Peyer's patch (tissue), 4 donors: ENCODE results near the gene ATP9B. TPM values are rescaled to one million over a fixed set of nuclear protein-coding genes. Genes with fewer than 3 reads are reported as not detected.

Source experiments
- DNase-seq, 3 donors: peaks; one replicate each; pipeline ENCODE4 v3.0.0-alpha.2; 2017 to 2019
- H3K27ac ChIP-seq, 4 donors: fragments of 200-600 bp; sonication (generic); one replicate each; pipeline ENCODE4 v1.5.1; 2016 to 2019
- H3K27me3 ChIP-seq, 2 donors: fragments of 200-600 bp; sonication (generic); one replicate each; pipeline ENCODE4 v1.5.1; 2019
- H3K36me3 ChIP-seq, 3 donors: fragments of 200-600 bp; sonication (generic); one replicate each; pipeline ENCODE4 v1.5.1; 2016 to 2019
- H3K4me1 ChIP-seq, 4 donors: fragments of 200-600 bp; sonication (generic); one replicate each; pipeline ENCODE4 v1.5.1; 2016 to 2019
- H3K4me3 ChIP-seq, 4 donors: fragments of 200-600 bp; sonication (generic); 1 replicate in 3 of 4; 2 replicates in 1 of 4; pipeline ENCODE4 v1.5.1; 2016 to 2019; ENCODE audit warnings: mild to moderate bottlenecking in 1 of 4
- H3K9me3 ChIP-seq, 4 donors: fragments of 200-600 bp; sonication (generic); one replicate each; pipeline ENCODE4 v1.5.1; 2016 to 2019; ENCODE audit warnings: mild to moderate bottlenecking in 1 of 4
- CTCF ChIP-seq, 6 experiments: fragments of 450-650 bp in 4 of 6; fragments of 200-600 bp in 2 of 6; sonication (generic) in 1 of 6; IDR thresholded peaks; one replicate each; pipeline ENCODE4 v1.5.1; 2017 to 2019; ENCODE audit warnings: antibody characterized with exemption in 6 of 6, mild to moderate bottlenecking in 3 of 6, moderate library complexity in 1 of 6
- POLR2A ChIP-seq, 2 donors: fragments of 450-650 bp; IDR thresholded peaks; one replicate each; pipeline ENCODE4 v1.5.1; 2017; ENCODE audit warnings: antibody characterized with exemption in 2 of 2, mild to moderate bottlenecking in 2 of 2, moderate library complexity in 2 of 2
- total RNA-seq, 4 donors: library from RNA; depleted of rRNA; stranded (reverse); fragments of >200 nt; gene quantifications; one replicate each; pipeline ENCODE4 v1.1.0, GENCODE V29; 2016

ATP9B gene
- total RNA-seq, 4 donors from 2014 or later = 37.5 to 107 (median 61.9) TPM

- Histone ChIP-seq H3K4me1 (no peaks in the 10 kb centered on the region), H3K36me3 (no peaks in the 10 kb centered on the region), H3K9me3 (no peaks in the 10 kb centered on the region), H3K27me3 (no peaks in the 10 kb centered on the region), H3K27ac (no peak overlapping the region), H3K4me3 (no peak overlapping the region)
- no peak for DNase-seq
- no peak for TF ChIP-seq POLR2A (IDR thresholded peaks at IDR 0.05)
- no peak for TF ChIP-seq CTCF (IDR thresholded peaks at IDR 0.05)
These were observed 67.5 kb downstream of the ATP9B start for GRCh38 chr18:79136742-79137141.

GRCh38 chr18:79139206-79139605 is 70.0 kb downstream of the ATP9B start:
- no peak for TF ChIP-seq CTCF (IDR thresholded peaks at IDR 0.05)
- TF ChIP-seq POLR2A (IDR thresholded peaks at IDR 0.05) = no peak
- Histone ChIP-seq H3K36me3 (no peaks in the 10 kb centered on the region), H3K27me3 (no peaks in the 10 kb centered on the region), H3K4me3 (no peak overlapping the region), H3K27ac (no peak overlapping the region), H3K9me3 (no peaks in the 10 kb centered on the region), H3K4me1 (no peaks in the 10 kb centered on the region)
- no peak for DNase-seq

GRCh38 chr18:79147014-79147413 is 77.8 kb downstream of the ATP9B start:
- TF ChIP-seq POLR2A (IDR thresholded peaks at IDR 0.05) (no peak), CTCF (IDR thresholded peaks at IDR 0.05) (no peak)
- H3K4me1 ChIP-seq = no peaks in the 10 kb centered on the region
- no peak overlapping the region for H3K4me3 ChIP-seq
- DNase-seq = no peak
- no peaks in the 10 kb centered on the region for H3K9me3 ChIP-seq
- H3K27ac ChIP-seq = no peak overlapping the region
- no peaks in the 10 kb centered on the region for H3K36me3 ChIP-seq
- no peaks in the 10 kb centered on the region for H3K27me3 ChIP-seq

- H3K36me3 ChIP-seq = peaks cover 0 to 3% (median 0%) of the 10 kb centered on the region in 3 donors
- no peak for DNase-seq
- TF ChIP-seq CTCF (IDR thresholded peaks at IDR 0.05) (no peak), POLR2A (IDR thresholded peaks at IDR 0.05) (no peak)
- no peak overlapping the region for H3K27ac ChIP-seq
- no peaks in the 10 kb centered on the region for H3K9me3 ChIP-seq
- H3K4me1 ChIP-seq = peaks cover 0 to 4% (median 0%) of the 10 kb centered on the region in 4 donors
- no peak overlapping the region for H3K4me3 ChIP-seq
- H3K27me3 ChIP-seq = no peaks in the 10 kb centered on the region
These were observed 82.0 kb downstream of the ATP9B start for GRCh38 chr18:79151191-79151590.

GRCh38 chr18:79156327-79156726 is 87.1 kb downstream of the ATP9B start:
- peaks cover 0 to 11% (median 0%) of the 10 kb centered on the region in 4 donors for H3K4me1 ChIP-seq
- no peaks in the 10 kb centered on the region for H3K9me3 ChIP-seq
- no peaks in the 10 kb centered on the region for H3K27me3 ChIP-seq
- H3K27ac ChIP-seq = peak overlapping the region in 1 of 4 donors; percentile 55
- no peak for DNase-seq
- H3K36me3 ChIP-seq = peaks cover 0 to 3% (median 0%) of the 10 kb centered on the region in 3 donors
- TF ChIP-seq CTCF (IDR thresholded peaks at IDR 0.05) (no peak), POLR2A (IDR thresholded peaks at IDR 0.05) (no peak)
- no peak overlapping the region for H3K4me3 ChIP-seq

GRCh38 chr18:79164706-79165105 is 95.5 kb downstream of the ATP9B start:
- no peaks in the 10 kb centered on the region for H3K4me1 ChIP-seq
- no peaks in the 10 kb centered on the region for H3K9me3 ChIP-seq
- no peaks in the 10 kb centered on the region for H3K27me3 ChIP-seq
- TF ChIP-seq CTCF (IDR thresholded peaks at IDR 0.05) = no peak
- no peak for TF ChIP-seq POLR2A (IDR thresholded peaks at IDR 0.05)
- H3K27ac ChIP-seq = no peak overlapping the region
- no peak overlapping the region for H3K4me3 ChIP-seq
- DNase-seq = no peak
- peaks cover 0 to 13% (median 0%) of the 10 kb centered on the region in 3 donors for H3K36me3 ChIP-seq
